ENCODE results near the gene HLA-C. TPM values are rescaled to one million over a fixed set of nuclear protein-coding genes. Genes with fewer than 3 reads are reported as not detected.
"Not testable (repeated sequence)": the region's sequence is repeated elsewhere in the genome, so short reads cannot be mapped to it uniquely, and the experiment has no call there.

Gene HLA-C
- polyA plus RNA-seq (2013, experiment 1 of 2; ENCODE audit: insufficient read length) = 566 TPM
- polyA plus RNA-seq (2013, experiment 2 of 2; ENCODE audit: insufficient read length) = 537 TPM

GRCh38 chr6:31271641-31272357, at the start of gene HLA-C:
Gene HLA-C (minus strand): TSS chr6:31272092. CDS start chr6:31272071, 21 bp downstream.
- DNase-seq = peak; percentile 97

GRCh38 chr6:31321005-31321707, 49.3 kb upstream of the HLA-C start:
- no peak for DNase-seq

GRCh38 chr6:31317036-31317435, 45.1 kb upstream of the HLA-C start:
- no peak for DNase-seq

GRCh38 chr6:31309641-31310040, 37.7 kb upstream of the HLA-C start:
- DNase-seq = no peak

DNA sequence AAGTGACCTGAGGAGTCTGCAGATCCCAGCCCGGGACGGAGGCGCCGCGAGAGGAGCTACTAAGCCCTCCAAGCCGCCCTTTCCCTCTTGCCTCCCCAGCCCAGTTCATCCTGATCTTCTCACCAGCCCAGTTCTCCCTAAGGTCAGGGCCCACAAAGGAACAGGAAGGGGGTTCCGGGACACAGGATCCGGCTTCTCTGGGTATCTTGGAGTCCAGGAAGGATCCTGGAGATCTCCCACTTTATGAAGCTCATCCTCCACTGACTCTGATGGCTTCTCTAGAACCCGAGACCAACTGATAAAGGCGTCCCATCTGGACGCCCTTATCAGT, 36.9 kb upstream of the HLA-C start:
- no peak for DNase-seq

DNA sequence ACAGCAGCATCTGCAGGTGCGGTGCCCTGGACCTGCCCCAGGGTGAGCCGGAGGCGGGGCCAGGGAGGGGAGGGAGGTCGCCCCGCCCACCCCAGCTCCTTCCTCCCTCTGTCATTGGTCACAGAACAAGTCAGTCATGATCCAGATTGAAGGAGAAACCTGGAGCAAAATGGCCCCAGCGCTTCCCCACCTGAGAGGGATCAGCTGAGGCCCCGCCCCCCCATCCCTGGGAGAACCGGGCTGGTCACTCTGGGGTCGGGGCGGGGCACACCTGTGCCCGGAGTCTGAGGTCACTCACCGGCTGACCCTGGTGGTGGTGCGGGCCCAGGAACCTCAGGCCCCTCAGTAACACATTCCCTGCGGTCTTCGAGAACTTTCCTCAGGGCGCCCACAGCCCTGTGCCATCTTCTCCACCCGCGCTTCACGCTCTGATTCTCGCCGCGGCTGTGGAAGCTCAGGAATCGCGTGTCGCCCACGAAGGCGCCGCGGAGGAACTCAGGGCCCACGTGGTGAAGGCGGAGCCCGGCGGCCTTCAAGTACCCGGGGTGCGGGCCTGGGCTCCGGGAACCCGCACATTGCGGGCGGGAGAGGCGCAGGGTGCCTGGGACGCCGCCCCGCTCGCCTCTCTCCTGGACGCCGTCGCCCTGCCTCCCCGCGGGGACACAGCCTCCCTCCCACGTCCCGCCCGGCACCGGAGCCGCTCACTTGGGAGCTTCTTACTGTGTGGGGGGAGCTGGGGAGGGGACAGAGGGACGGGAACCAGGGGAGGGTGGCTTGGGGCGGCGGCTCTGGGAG, 36.4 kb upstream of the HLA-C start:
- DNase-seq = no peak

GRCh38 chr6:31307669-31308049, 35.8 kb upstream of the HLA-C start:
- no peak for DNase-seq

GRCh38 chr6:31305703-31306219, 33.9 kb upstream of the HLA-C start:
- no peak for DNase-seq

GRCh38 chr6:31304683-31305082, 32.8 kb upstream of the HLA-C start:
- no peak for DNase-seq

GRCh38 chr6:31300797-31301196, 28.9 kb upstream of the HLA-C start:
- no peak for DNase-seq

DNA sequence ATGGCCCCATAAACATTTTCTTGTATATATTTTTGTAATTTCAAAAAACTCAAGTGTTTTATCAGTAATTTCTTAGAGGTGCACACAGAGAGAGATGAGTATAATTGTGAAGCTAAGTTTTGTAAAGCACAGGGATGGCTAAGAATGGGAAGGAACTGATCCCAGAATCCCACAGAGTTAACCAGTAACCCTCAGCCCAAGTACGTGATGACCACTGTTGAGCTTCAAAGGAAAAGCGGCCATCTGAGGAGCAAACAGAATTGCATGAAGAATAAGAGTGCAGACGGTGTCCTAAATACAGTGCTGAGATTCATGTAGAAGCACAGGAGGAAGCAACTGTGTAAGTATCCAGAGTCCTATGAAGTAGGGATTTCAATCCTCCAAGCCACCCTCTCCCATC, 28.1 kb upstream of the HLA-C start:
- DNase-seq = no peak

GRCh38 chr6:31299511-31299910, 27.6 kb upstream of the HLA-C start:
- no peak for DNase-seq

GRCh38 chr6:31294056-31294455, 22.2 kb upstream of the HLA-C start:
- DNase-seq = no peak

- peak; percentile 53 for DNase-seq
Measured at GRCh38 chr6:31293343-31293742, 21.5 kb upstream of the HLA-C start.

GRCh38 chr6:31289788-31290187, 17.9 kb upstream of the HLA-C start:
- no peak for DNase-seq

- no peak for DNase-seq
Measured at GRCh38 chr6:31287619-31288018, 15.7 kb upstream of the HLA-C start.

DNA sequence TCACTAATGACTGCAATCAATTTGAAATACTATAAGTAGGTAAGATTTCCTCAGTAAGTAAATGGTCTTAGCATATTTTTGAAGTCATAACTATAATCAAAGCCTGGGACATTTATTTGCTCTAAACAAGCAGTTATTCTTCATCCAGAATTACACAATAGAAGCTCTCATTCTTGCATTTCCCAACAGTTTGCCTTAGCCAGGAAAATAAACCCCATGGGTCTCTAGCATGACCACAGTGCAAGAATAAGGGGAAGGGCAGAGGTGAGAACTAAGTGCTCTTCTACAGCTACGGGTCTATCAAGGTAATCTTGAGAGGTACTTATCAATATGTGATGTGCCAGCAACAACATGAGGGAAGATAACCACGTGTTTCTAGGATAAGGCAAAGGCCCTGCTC, 14.1 kb upstream of the HLA-C start:
- DNase-seq = no peak

DNA sequence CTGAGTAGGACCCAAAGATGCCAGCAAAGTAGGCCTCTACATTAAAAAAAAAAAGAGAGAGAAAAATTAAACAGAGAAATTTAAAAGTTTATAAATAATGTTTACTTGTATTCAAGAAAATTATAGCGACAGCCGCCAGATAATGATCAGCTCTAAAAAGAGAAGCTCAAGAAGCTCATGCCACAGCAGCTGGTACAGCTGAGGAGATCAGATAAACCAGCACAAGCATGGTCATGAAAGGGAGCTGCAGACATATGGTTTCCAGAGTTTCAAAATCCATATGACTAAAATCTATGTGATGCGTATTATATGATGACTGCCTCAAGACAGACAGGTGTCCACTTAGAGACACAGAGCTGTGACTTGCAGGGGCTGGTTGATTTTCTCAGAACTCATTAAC, 13.6 kb upstream of the HLA-C start:
- DNase-seq = no peak

GRCh38 chr6:31279647-31280046, 7.8 kb upstream of the HLA-C start:
- DNase-seq = not testable (repeated sequence)

- DNase-seq = no peak
Measured at GRCh38 chr6:31272836-31273626, 1.1 kb upstream of the HLA-C start.

- no peak for DNase-seq
Measured at GRCh38 chr6:31272436-31272835, 544 bp upstream of the HLA-C start.
